Measurements from ENCODE around the gene POLH. TPM values are rescaled to one million over a fixed set of nuclear protein-coding genes. Genes with fewer than 3 reads are reported as not detected.

POLH gene
- total RNA-seq, 1 experiment from 2014 or later, result 8.2 TPM

- Histone ChIP-seq H3F3A (ENCODE audit: low read length, unreplicated experiment) (no peaks in the 10 kb centered on the region), H3K79me2 (ENCODE audit: low read length) (peaks cover 39% of the 10 kb centered on the region), H3K9me3 (ENCODE audit: low read length) (no peaks in the 10 kb centered on the region), H3K4me2 (ENCODE audit: low read length) (no peak overlapping the region), H4K20me1 (ENCODE audit: low read length) (no peaks in the 10 kb centered on the region), H3K4me3 (ENCODE audit: low read length) (no peak overlapping the region), H3K9me2 (replicated peaks; ENCODE audit: low read length) (no peaks in the 10 kb centered on the region), H3K9ac (ENCODE audit: low read length) (no peak overlapping the region), H3K36me3 (ENCODE audit: low read depth, low read length) (peaks cover 46% of the 10 kb centered on the region), H2AFZ (ENCODE audit: low read length) (no peak overlapping the region), H3K4me1 (ENCODE audit: insufficient read depth, low read length) (no peaks in the 10 kb centered on the region), H3K27me3 (ENCODE audit: low read length) (no peaks in the 10 kb centered on the region), H3K27ac (ENCODE audit: low read length) (no peak overlapping the region)
- no peak for ATAC-seq
- POLR2A ChIA-PET (ENCODE audit: unreplicated experiment), result no interaction called here
- intact Hi-C loops (cut with micrococcal nuclease), result no loop called here
- DNase-seq, result no peak
- no TSS peak for BruUV-seq (replicated peaks)
- TF ChIP-seq EZH2 (IDR thresholded peaks at IDR 0.05; ENCODE audit: low read length, unreplicated experiment) (no peak), EZH2phosphoT487 (IDR thresholded peaks at IDR 0.05; ENCODE audit: borderline replicate concordance, low read length) (no peak), CTCF (conservative IDR thresholded peaks at IDR 0.05; ENCODE audit: low read depth, low read length) (no peak)
- CTCF ChIA-PET, result no interaction called here
Observed at GRCh38 chr6:43570876-43571441, 5.0 kb upstream of the POLH start.

- H2AFZ ChIP-seq (ENCODE audit: low read length), result no peak overlapping the region
- CTCF ChIA-PET, result no interaction called here
- TF ChIP-seq EZH2phosphoT487 (IDR thresholded peaks at IDR 0.05; ENCODE audit: borderline replicate concordance, low read length), result no peak
- TF ChIP-seq EZH2 (IDR thresholded peaks at IDR 0.05; ENCODE audit: low read length, unreplicated experiment), result no peak
- H3K4me1 ChIP-seq (ENCODE audit: insufficient read depth, low read length), result no peaks in the 10 kb centered on the region
- no peak overlapping the region for H3K9ac ChIP-seq (ENCODE audit: low read length)
- no peak for ATAC-seq
- intact Hi-C loops (cut with micrococcal nuclease), result no loop called here
- no peaks in the 10 kb centered on the region for H3K9me3 ChIP-seq (ENCODE audit: low read length)
- BruUV-seq (replicated peaks), result no TSS peak
- H3K4me2 ChIP-seq (ENCODE audit: low read length), result no peak overlapping the region
- H3K4me3 ChIP-seq (ENCODE audit: low read length), result no peak overlapping the region
- H3K9me2 ChIP-seq (replicated peaks; ENCODE audit: low read length), result no peaks in the 10 kb centered on the region
- H4K20me1 ChIP-seq (ENCODE audit: low read length), result no peaks in the 10 kb centered on the region
- no peak overlapping the region for H3K27ac ChIP-seq (ENCODE audit: low read length)
- H3K27me3 ChIP-seq (ENCODE audit: low read length), result no peaks in the 10 kb centered on the region
- no peaks in the 10 kb centered on the region for H3F3A ChIP-seq (ENCODE audit: low read length, unreplicated experiment)
- H3K79me2 ChIP-seq (ENCODE audit: low read length), result peaks cover 49% of the 10 kb centered on the region
- peaks cover 41% of the 10 kb centered on the region for H3K36me3 ChIP-seq (ENCODE audit: low read depth, low read length)
- POLR2A ChIA-PET (ENCODE audit: unreplicated experiment), result no interaction called here
- no peak for DNase-seq
Observed at GRCh38 chr6:43572015-43572414, 4.0 kb upstream of the POLH start.

GRCh38 chr6:43575105-43575771, 747 bp upstream of the POLH start:
- CTCF ChIA-PET, result no interaction called here
- no peaks in the 10 kb centered on the region for H4K20me1 ChIP-seq (ENCODE audit: low read length)
- H3K36me3 ChIP-seq (ENCODE audit: low read depth, low read length), result peaks cover 29% of the 10 kb centered on the region
- no peaks in the 10 kb centered on the region for H3F3A ChIP-seq (ENCODE audit: low read length, unreplicated experiment)
- TF ChIP-seq CTCF (conservative IDR thresholded peaks at IDR 0.05; ENCODE audit: low read depth, low read length) (no peak), EZH2 (IDR thresholded peaks at IDR 0.05; ENCODE audit: low read length, unreplicated experiment) (no peak), EZH2phosphoT487 (IDR thresholded peaks at IDR 0.05; ENCODE audit: borderline replicate concordance, low read length) (no peak)
- peak overlapping the region; percentile 93 for H2AFZ ChIP-seq (ENCODE audit: low read length)
- no peaks in the 10 kb centered on the region for H3K9me2 ChIP-seq (replicated peaks; ENCODE audit: low read length)
- H3K9ac ChIP-seq (ENCODE audit: low read length), result peak overlapping the region; percentile 83
- peak overlapping the region; percentile 81 for H3K4me3 ChIP-seq (ENCODE audit: low read length)
- H3K27me3 ChIP-seq (ENCODE audit: low read length), result no peaks in the 10 kb centered on the region
- POLR2A ChIA-PET (ENCODE audit: unreplicated experiment), result interaction anchor here (0.8 kb wide), 1 partner anchor 54 kb away, joined by 3 read pairs; the partner anchor contains the start of gene GTPBP2
- H3K4me2 ChIP-seq (ENCODE audit: low read length), result peak overlapping the region; percentile 98
- no peak overlapping the region for H3K27ac ChIP-seq (ENCODE audit: low read length)
- H3K4me1 ChIP-seq (ENCODE audit: insufficient read depth, low read length), result peaks cover 17% of the 10 kb centered on the region
- H3K79me2 ChIP-seq (ENCODE audit: low read length), result peaks cover 76% of the 10 kb centered on the region
- DNase-seq (peak; percentile 17), ATAC-seq (peak; percentile 33)
- BruUV-seq (replicated peaks), result no TSS peak
- no peaks in the 10 kb centered on the region for H3K9me3 ChIP-seq (ENCODE audit: low read length)
- intact Hi-C loops (cut with micrococcal nuclease), result no loop called here
